ENCODE measurements around the gene SEC24B. TPM values are rescaled to one million over a fixed set of nuclear protein-coding genes. Genes with fewer than 3 reads are reported as not detected.

SEC24B gene
- total and polyA plus RNA-seq, 2 donors (not counting 3 experiments of a cell fraction or from before 2014, with no cell fraction given), result 35.9 to 46.2 TPM

GRCh38 chr4:109553130-109553529 lies 119.5 kb downstream of the SEC24B start:
- no peaks in the 10 kb centered on the region for H3K36me3 ChIP-seq (ENCODE audit: control insufficient read depth in 2 of 2, extremely low read depth in 1 of 2, insufficient read depth in 2 of 2, low read length in 2 of 2)
- H4K20me1 ChIP-seq (replicated peaks; ENCODE audit: control insufficient read depth, extremely low read depth, insufficient read depth, low read length), result no peaks in the 10 kb centered on the region
- no peak overlapping the region for H3K27ac ChIP-seq (ENCODE audit: insufficient read depth, low read depth, low read length)
- H3K4me3 ChIP-seq (replicated peaks in 1 of 3; ENCODE audit: insufficient read depth in 1 of 3, low read depth in 1 of 3, low read length in 3 of 3), result no peak overlapping the region
- H2AFZ ChIP-seq (ENCODE audit: low read depth, low read length), result no peak overlapping the region
- ChIA-PET CTCF (no interaction called here), POLR2A (no interaction called here)
- FAIRE-seq (no peak), DNase-seq (ENCODE audit: low read depth, low spot score) (no peak)
- TF ChIP-seq MYC (IDR thresholded peaks at IDR 0.05; ENCODE audit: low read depth, low read length) (no peak), POLR2AphosphoS5 (IDR thresholded peaks at IDR 0.05; ENCODE audit: insufficient read depth, low read depth, low read length) (no peak), FOS (IDR thresholded peaks at IDR 0.05; ENCODE audit: borderline replicate concordance, insufficient read depth, low read length) (no peak), JUN (IDR thresholded peaks at IDR 0.05; ENCODE audit: borderline replicate concordance, insufficient read depth, insufficient read length, low read depth) (no peak), GATA2 (IDR thresholded peaks at IDR 0.05; ENCODE audit: insufficient read depth, insufficient read length, low read depth, low read length) (no peak), POLR2A (IDR thresholded peaks at IDR 0.05; ENCODE audit: low read depth, low read length) (no peak), EZH2 (IDR thresholded peaks at IDR 0.05; ENCODE audit: borderline replicate concordance, low read depth, low read length, severe bottlenecking) (no peak), MAX (IDR thresholded peaks at IDR 0.05; ENCODE audit: insufficient read depth, insufficient read length) (no peak)
- TF ChIP-seq, protein P1, sequence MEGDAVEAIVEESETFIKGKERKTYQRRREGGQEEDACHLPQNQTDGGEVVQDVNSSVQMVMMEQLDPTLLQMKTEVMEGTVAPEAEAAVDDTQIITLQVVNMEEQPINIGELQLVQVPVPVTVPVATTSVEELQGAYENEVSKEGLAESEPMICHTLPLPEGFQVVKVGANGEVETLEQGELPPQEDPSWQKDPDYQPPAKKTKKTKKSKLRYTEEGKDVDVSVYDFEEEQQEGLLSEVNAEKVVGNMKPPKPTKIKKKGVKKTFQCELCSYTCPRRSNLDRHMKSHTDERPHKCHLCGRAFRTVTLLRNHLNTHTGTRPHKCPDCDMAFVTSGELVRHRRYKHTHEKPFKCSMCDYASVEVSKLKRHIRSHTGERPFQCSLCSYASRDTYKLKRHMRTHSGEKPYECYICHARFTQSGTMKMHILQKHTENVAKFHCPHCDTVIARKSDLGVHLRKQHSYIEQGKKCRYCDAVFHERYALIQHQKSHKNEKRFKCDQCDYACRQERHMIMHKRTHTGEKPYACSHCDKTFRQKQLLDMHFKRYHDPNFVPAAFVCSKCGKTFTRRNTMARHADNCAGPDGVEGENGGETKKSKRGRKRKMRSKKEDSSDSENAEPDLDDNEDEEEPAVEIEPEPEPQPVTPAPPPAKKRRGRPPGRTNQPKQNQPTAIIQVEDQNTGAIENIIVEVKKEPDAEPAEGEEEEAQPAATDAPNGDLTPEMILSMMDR (IDR thresholded peaks at IDR 0.05; ENCODE audit: extremely low read depth in 1 of 2, insufficient read depth in 1 of 2, low read depth in 1 of 2, low read length in 2 of 2), result no peak
- no peaks in the 10 kb centered on the region for H3K27me3 ChIP-seq (ENCODE audit: control insufficient read depth in 2 of 2, insufficient read depth in 2 of 2, low read length in 2 of 2)
- intact Hi-C loops (cut with micrococcal nuclease) (no loop called here), dilution Hi-C loops (cut with MboI; ENCODE audit: extremely low pct_ligation_motif_present, low sequenced_read_pairs) (no loop called here)
- no peaks in the 10 kb centered on the region for H3K79me2 ChIP-seq (ENCODE audit: control insufficient read depth, insufficient read depth, low read length)
- H3K4me1 ChIP-seq (ENCODE audit: control insufficient read depth, extremely low read depth, insufficient read depth, low read length), result peaks cover 12% of the 10 kb centered on the region
- no peaks in the 10 kb centered on the region for H3K9me1 ChIP-seq (replicated peaks; ENCODE audit: control insufficient read depth, extremely low read depth, insufficient read depth, low read length)
- no peak overlapping the region for H3K4me2 ChIP-seq (ENCODE audit: insufficient read depth, low read length)
- H3K9ac ChIP-seq (replicated peaks; ENCODE audit: extremely low read depth, insufficient read depth, low read length), result no peak overlapping the region
- H3K9me3 ChIP-seq (replicated peaks; ENCODE audit: control insufficient read depth, insufficient read depth, low read length), result no peaks in the 10 kb centered on the region
- BruUV-seq (replicated peaks), result no TSS peak
